HG03457 (cell line): ENCODE results near the gene RUSF1.
"Not testable (repeated sequence)": the region's sequence is repeated elsewhere in the genome, so short reads cannot be mapped to it uniquely, and the experiment has no call there.

Experiments
- ATAC-seq: cut with Tn5 transposase; IDR thresholded peaks from one replicate; pipeline ENCODE4 v1.9.1; 2021; ENCODE audit warnings: moderate number of reproducible peaks; ENCODE audit not compliant: unreplicated experiment

RUSF1 gene

DNA sequence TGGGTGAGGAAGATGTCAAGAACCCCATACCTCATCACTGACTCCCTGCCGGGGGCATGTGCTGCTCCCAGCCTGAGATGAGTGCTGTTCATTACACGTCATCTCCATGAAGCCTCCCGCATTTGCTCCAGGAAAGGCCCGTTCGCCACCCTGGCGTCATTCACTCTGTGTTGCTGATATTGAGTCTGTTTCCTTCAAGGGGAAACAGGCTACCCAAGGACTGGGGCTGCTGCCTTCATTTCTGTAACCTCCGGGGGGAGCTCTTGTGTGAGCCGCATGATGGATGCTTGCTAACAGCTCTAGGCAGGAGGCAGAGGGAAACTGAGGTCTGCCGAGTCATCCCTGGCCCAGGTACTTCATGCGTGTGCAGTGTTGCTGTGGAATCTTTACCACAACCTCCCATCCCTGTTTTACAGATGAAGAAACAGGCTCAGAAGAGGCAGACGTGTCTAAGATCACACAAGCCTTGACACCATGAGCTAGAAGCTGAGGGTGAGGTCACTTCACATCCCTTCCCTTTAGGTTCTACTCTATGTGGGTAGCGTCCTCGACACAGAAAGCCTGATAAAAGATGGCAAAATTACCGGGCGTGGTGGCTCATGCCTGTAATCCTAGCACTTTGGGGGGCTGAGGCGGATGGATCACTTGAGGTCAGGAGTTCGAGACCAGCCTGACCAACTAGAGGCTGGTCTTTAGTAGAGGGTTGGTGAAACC lies 52.4 kb downstream of the RUSF1 start:
- ATAC-seq = no peak

- ATAC-seq = no peak
Measured at GRCh38 chr16:31453255-31454204, 54.7 kb downstream of the RUSF1 start.

GRCh38 chr16:31452631-31453106 lies 55.5 kb downstream of the RUSF1 start:
- ATAC-seq = no peak

- no peak for ATAC-seq
Measured at GRCh38 chr16:31451681-31452351, 56.4 kb downstream of the RUSF1 start.

DNA sequence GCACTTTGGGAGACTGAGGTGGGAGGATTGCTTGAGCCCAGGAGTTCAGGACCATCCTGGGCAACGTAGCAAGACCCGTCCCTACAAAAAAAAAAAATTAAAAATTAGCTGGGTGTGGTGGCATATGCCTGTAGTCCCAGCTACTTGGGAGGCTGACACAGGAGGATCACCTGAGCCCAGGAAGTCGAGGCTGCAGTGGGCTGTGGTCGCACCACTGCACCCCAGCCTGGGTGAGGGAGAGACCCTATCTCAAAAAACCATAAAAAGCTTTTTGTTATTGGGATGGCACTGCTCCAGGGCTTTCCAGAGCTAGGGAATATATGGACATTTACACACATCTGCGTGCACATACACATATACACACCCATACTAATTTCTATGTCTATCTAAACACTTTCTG lies 57.0 kb downstream of the RUSF1 start:
- ATAC-seq = no peak

- ATAC-seq = not testable (repeated sequence)
Measured at GRCh38 chr16:31445931-31446330, 62.3 kb downstream of the RUSF1 start.

- ATAC-seq = no peak
Measured at GRCh38 chr16:31441956-31442355, 66.2 kb downstream of the RUSF1 start.

GRCh38 chr16:31440516-31441184 lies 67.5 kb downstream of the RUSF1 start:
- ATAC-seq = no peak

- no peak for ATAC-seq
Measured at GRCh38 chr16:31439519-31439918, 68.7 kb downstream of the RUSF1 start.
